OCI-LY3 (cell line): ENCODE results near the gene TFF3.

Experiments used
- H2AFZ ChIP-seq: fragments of 200-600, 300-600 bp; shearing (Covaris generic); 2 replicates; pipeline ENCODE4 v1.6.0; 2014; ENCODE audit warnings: antibody characterized with exemption, low read depth, low read length
- H3K27ac ChIP-seq: fragments of 200-600, 300-600 bp; sonication (generic); 2 replicates; pipeline ENCODE4 v1.5.1; 2014; ENCODE audit warnings: mild to moderate bottlenecking, low read length, moderate library complexity, mixed read lengths
- H3K27me3 ChIP-seq: fragments of 200-600, 300-600 bp; sonication (generic); 2 replicates; pipeline ENCODE4 v1.6.1; 2014; ENCODE audit warnings: low read depth, low read length, mixed read lengths
- H3K36me3 ChIP-seq: fragments of 200-600, 300-600 bp; sonication (generic); replicated peaks from 2 replicates; pipeline ENCODE3; 2014; ENCODE audit warnings: low read depth, low read length, mixed read lengths
- H3K4me1 ChIP-seq: fragments of 300-600, 200-600 bp; sonication (generic); 2 replicates; pipeline ENCODE4 v1.6.1; 2014; ENCODE audit warnings: low read length, mixed read lengths
- H3K4me2 ChIP-seq: fragments of 200-600, 300-600 bp; sonication (generic); 2 replicates; pipeline ENCODE4 v1.6.1; 2014; ENCODE audit warnings: low read length, mixed read lengths
- H3K4me3 ChIP-seq: fragments of 300-600, 200-600 bp; sonication (generic); 2 replicates; pipeline ENCODE4 v1.5.1; 2014; ENCODE audit warnings: antibody characterized with exemption, mild to moderate bottlenecking, low read length, moderate library complexity
- H3K79me2 ChIP-seq: fragments of 300-600, 200-600 bp; shearing (Covaris generic); 2 replicates; pipeline ENCODE4 v1.6.1; 2014; ENCODE audit warnings: mild to moderate bottlenecking, low read length, mixed read lengths
- H3K9ac ChIP-seq: fragments of 300-600, 200-600 bp; shearing (Covaris generic); 2 replicates; pipeline ENCODE4 v1.6.0; 2014; ENCODE audit warnings: mild to moderate bottlenecking, low read length, moderate library complexity
- H3K9me3 ChIP-seq: fragments of 200-600, 300-600 bp; shearing (Covaris generic); 2 replicates; pipeline ENCODE4 v1.6.1; 2014; ENCODE audit warnings: low read length, mixed read lengths; ENCODE audit not compliant: insufficient read depth
- H4K20me1 ChIP-seq: fragments of 200-600, 300-600 bp; sonication (generic); 2 replicates; pipeline ENCODE4 v1.6.1; 2016; ENCODE audit warnings: low read length, mixed read lengths; ENCODE audit not compliant: insufficient read depth
- EZH2phosphoT487 ChIP-seq: fragments of 200-600 bp; shearing (Covaris generic); IDR thresholded peaks from 2 replicates; pipeline ENCODE4 v1.6.1; 2018; ENCODE audit warnings: antibody characterized with exemption, mixed run types, low read depth
- TF ChIP-seq, protein P1 (sequence below): fragments of 200-600, 300-600 bp; sonication (generic); IDR thresholded peaks from 2 replicates; pipeline ENCODE4 v1.5.1; 2014; ENCODE audit warnings: antibody characterized with exemption, low read length, low read depth

TFF3 gene

DNA sequence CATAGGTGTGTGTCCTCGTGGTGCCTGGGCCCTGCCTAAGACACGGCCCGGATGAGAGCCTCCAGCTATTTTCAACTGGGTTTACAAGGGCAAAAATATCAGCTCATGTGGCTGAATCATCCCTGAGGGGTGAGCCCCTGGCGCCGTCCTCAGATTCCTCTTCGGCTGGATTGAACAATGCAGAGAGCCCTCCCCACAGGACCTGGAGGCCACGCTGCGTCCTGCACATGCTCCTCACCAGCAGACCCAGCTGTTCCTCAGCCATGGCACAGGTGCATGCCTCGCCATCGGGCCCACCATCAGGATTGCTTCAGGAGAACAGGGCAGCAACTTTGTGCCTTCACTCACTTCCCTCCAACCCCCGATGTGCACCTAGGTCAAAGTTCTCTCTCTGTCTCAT lies 35.3 kb downstream of the TFF3 start:
- Histone ChIP-seq H3K79me2 (no peaks in the 10 kb centered on the region), H3K9me3 (no peaks in the 10 kb centered on the region), H2AFZ (no peak overlapping the region), H3K9ac (no peak overlapping the region), H3K27me3 (peaks cover 8% of the 10 kb centered on the region; the same call in 1 of the 2 replicates), H3K36me3 (no peaks in the 10 kb centered on the region), H3K27ac (no peak overlapping the region), H3K4me2 (no peak overlapping the region), H4K20me1 (no peaks in the 10 kb centered on the region), H3K4me1 (peaks cover 9% of the 10 kb centered on the region), H3K4me3 (no peak overlapping the region)
- TF ChIP-seq, protein P1, sequence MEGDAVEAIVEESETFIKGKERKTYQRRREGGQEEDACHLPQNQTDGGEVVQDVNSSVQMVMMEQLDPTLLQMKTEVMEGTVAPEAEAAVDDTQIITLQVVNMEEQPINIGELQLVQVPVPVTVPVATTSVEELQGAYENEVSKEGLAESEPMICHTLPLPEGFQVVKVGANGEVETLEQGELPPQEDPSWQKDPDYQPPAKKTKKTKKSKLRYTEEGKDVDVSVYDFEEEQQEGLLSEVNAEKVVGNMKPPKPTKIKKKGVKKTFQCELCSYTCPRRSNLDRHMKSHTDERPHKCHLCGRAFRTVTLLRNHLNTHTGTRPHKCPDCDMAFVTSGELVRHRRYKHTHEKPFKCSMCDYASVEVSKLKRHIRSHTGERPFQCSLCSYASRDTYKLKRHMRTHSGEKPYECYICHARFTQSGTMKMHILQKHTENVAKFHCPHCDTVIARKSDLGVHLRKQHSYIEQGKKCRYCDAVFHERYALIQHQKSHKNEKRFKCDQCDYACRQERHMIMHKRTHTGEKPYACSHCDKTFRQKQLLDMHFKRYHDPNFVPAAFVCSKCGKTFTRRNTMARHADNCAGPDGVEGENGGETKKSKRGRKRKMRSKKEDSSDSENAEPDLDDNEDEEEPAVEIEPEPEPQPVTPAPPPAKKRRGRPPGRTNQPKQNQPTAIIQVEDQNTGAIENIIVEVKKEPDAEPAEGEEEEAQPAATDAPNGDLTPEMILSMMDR, result no peak
- TF ChIP-seq EZH2phosphoT487, result no peak

DNA sequence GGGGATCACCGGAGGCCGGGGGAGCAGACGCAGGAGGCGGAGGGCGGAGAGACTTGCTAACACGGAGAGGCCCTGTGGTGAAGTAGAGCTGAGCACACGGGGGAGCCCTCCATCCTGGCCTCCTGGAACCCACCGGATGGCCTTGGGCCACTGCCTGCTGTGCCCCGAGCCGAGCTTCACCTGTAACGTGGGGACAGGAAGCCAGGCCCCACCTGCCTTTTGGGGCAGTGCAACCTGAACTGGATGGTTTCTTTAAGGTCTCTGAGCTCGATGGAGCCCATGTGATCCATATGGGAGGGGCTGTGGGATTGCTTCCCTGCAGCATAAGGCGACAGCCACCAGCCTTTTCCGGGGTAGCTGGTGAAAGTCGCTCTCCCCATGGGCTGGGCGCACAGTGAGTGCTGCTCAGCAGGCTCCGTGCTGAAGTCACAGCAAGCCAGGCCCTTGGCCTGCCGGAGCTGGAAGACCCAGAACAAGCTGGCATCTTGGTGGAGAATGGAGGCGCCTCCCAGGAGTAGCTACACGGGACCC lies 35.8 kb downstream of the TFF3 start:
- Histone ChIP-seq H3K4me3 (no peak overlapping the region), H3K79me2 (no peaks in the 10 kb centered on the region), H4K20me1 (no peaks in the 10 kb centered on the region), H3K4me1 (peaks cover 4% of the 10 kb centered on the region), H3K4me2 (no peak overlapping the region), H3K9me3 (no peaks in the 10 kb centered on the region), H2AFZ (no peak overlapping the region), H3K27ac (no peak overlapping the region), H3K36me3 (no peaks in the 10 kb centered on the region), H3K9ac (no peak overlapping the region), H3K27me3 (peaks cover 5% of the 10 kb centered on the region; the same call in 1 of the 2 replicates)
- no peak for TF ChIP-seq EZH2phosphoT487
- TF ChIP-seq, protein P1, result no peak

DNA sequence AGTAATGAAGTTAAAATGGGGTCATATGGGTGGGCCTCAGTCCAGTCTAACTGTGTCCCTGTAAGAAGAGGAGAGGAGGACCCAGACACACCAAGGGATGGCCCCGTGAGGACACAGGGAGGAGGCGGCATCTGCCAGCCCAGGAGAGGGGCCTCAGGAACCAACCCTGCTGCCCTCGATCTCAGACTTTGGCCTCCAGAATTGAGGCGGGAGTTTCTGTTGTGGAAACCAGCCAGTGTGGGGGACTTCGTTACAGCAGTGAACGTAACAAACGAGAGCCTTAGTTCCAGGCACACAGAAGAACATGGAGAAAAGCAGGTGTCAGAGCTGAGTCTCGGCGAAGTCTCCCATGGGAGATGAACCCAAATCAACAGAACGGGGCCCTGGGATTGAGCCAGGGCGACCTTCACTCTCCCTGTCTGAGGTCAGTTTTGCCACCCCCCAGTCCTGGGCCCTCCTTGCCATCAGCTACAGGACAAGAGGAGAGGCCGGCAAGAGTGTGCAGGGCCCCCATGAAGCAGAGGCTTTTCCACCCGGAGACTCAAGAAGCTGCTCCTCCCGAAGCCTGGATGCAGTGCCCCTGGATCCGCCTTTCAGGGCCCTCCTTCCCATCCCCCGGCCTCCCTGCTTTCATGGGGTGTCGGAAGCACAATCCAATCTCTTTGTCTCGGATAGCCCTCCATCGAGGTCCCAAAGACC lies 36.6 kb downstream of the TFF3 start:
- peaks cover 5% of the 10 kb centered on the region; the same call in 1 of the 2 replicates for H3K27me3 ChIP-seq
- H2AFZ ChIP-seq, result no peak overlapping the region
- H3K4me2 ChIP-seq, result no peak overlapping the region
- H3K79me2 ChIP-seq, result no peaks in the 10 kb centered on the region
- H3K4me1 ChIP-seq, result no peaks in the 10 kb centered on the region; the same call in 1 of the 2 replicates
- H3K9me3 ChIP-seq, result no peaks in the 10 kb centered on the region
- no peak for TF ChIP-seq EZH2phosphoT487
- no peaks in the 10 kb centered on the region for H4K20me1 ChIP-seq
- H3K4me3 ChIP-seq, result no peak overlapping the region
- no peak overlapping the region for H3K9ac ChIP-seq
- H3K36me3 ChIP-seq, result no peaks in the 10 kb centered on the region
- H3K27ac ChIP-seq, result no peak overlapping the region

DNA sequence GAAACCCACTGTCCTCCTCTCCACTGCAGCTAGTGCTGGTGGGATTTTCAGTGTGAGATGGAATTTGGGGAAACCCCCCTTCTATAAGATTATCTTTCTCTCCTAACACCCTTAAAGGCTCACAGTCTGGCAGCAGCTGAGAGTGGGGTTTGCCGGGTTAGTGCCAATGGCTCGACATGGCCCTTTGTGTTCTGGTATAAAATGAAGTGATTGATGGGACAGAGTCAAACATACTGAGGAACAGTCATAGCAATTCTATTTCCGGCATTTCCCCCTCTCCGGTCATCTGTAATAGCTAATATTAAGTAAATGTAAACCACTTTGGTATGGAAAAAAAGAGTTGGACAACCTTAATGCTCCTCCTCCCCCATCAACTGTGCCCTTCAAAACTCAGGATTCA lies 37.6 kb downstream of the TFF3 start:
- no peak overlapping the region for H3K9ac ChIP-seq
- H3K36me3 ChIP-seq, result no peaks in the 10 kb centered on the region
- no peak overlapping the region for H3K4me2 ChIP-seq
- H4K20me1 ChIP-seq, result no peaks in the 10 kb centered on the region
- H3K4me1 ChIP-seq, result no peaks in the 10 kb centered on the region
- no peak overlapping the region for H3K27ac ChIP-seq
- H3K4me3 ChIP-seq, result no peak overlapping the region
- no peaks in the 10 kb centered on the region for H3K79me2 ChIP-seq
- H3K27me3 ChIP-seq, result peaks cover 5% of the 10 kb centered on the region; the same call in 1 of the 2 replicates
- TF ChIP-seq, protein P1, result no peak
- TF ChIP-seq EZH2phosphoT487, result no peak
- no peak overlapping the region for H2AFZ ChIP-seq
- no peaks in the 10 kb centered on the region for H3K9me3 ChIP-seq
